Measurements from ENCODE around the gene TXNIP.

- TF ChIP-seq CTCF (IDR thresholded peaks at IDR 0.05; ENCODE audit: insufficient read depth, low read depth, low read length) (no peak), EZH2 (IDR thresholded peaks at IDR 0.05; ENCODE audit: insufficient read depth, low read length) (no peak)
Measured at GRCh38 chr1:145952903-145953302, 43.5 kb downstream of the TXNIP start.

Measured in astrocyte (in vitro differentiated cells and primary cell).